Loucy (cell line): ENCODE results near the gene ZNF627.

ENCODE experiments used
- CTCF ChIP-seq: fragments of 200-600 bp; sonication (generic); conservative IDR thresholded peaks from 2 replicates; pipeline ENCODE4 v1.5.1; 2014; ENCODE audit warnings: mild to moderate bottlenecking, antibody characterized with exemption, low read length
- EZH2phosphoT487 ChIP-seq: fragments of 200-600 bp; IDR thresholded peaks from 2 replicates; pipeline ENCODE4 v1.6.1; 2018; ENCODE audit warnings: antibody characterized with exemption, mild to moderate bottlenecking, moderate library complexity, borderline replicate concordance

- no peak for TF ChIP-seq EZH2phosphoT487
- no peak for TF ChIP-seq CTCF
These were observed 15.5 kb upstream of the ZNF627 start for GRCh38 chr19:11581740-11582139.
